Activated gamma-delta T cell treated with anti-CD3 and anti-CD28 coated beads, Interleukin-2, amount 50 U/mL, for 16 hours (primary cell): Measurements from ENCODE around the gene THAP3.
"Not testable (repeated sequence)": the region's sequence is repeated elsewhere in the genome, so short reads cannot be mapped to it uniquely, and the experiment has no call there.

ENCODE experiments used
- DNase-seq: peaks from one replicate; pipeline ENCODE4 v3.0.0-alpha.2; 2020; ENCODE audit warnings: low read depth

Gene THAP3

DNA sequence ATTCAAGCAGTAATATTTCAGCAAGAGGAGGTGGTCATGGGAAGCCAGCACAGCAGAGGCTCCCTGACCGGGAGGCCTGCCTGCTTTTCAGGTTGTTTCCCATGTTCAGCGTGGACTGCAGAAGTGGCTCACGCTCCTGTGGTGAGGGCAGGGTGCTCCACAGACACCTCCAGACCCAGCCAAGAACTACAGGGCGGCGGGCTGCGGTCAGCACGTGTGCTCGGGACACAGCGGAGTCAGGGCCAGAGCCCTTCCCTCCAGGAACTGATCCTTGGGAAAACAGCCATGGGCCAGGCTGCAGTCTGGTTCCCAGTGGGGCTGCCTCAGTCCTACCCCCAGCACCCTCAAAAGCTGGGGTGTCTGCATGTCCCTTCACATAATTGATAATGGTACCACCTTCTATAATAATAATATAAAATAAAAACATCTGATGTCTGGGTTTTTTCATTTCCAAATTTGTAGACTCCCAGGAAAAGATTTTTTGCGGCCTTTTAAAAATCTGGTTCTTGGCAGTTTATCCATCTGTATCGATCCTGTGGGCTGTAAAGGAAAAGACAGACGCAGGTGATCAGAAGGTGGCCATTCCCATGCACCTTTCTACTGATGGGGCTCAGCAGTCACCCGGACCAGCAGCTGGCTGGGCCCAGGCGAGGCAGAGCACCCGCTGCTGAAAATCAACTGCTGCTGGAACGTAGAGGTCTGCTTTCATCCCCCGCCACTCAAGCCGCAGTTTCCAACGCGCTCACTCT, 10.7 kb downstream of the THAP3 start:
- no peak for DNase-seq

DNA sequence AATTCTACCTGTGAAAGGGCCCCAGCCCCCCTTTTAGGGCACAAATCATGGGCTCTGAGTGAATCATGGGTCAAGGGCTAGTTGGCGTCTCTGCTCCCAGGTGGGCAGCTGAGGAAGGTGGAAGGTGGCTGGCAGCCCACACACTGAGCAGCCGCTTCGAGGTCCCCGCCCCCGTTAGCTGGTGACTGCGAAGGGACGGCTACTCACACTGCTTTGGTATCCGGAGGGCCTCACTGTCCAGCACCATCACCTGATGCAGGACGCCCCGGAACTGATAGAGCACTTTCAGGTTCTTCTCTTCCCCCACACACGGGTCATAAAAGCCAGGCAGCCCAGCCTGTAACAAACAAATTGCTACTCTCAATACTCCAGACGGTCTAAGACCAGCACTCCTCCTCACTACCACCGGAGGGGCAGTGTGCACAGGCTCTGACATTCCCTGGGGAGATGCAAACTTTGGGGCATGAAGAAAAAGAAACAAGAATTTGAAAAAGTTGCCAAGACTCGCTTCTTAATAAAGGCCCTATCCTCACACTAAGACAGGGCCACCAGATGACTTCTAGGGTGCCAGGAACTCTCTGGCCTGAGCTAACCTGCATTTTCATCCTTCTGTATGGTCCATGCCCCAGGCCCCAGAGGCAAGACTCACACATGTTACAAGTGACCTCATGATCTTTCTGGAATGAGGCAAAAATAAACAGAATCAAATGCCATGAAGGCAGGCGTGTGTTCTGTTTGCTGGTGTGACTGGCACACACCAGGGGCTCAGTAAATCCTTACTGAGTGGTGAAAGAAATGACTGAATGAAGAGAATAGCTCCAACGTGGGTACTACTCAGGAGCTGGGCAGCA, 11.5 kb downstream of the THAP3 start:
- DNase-seq, result no peak

DNA sequence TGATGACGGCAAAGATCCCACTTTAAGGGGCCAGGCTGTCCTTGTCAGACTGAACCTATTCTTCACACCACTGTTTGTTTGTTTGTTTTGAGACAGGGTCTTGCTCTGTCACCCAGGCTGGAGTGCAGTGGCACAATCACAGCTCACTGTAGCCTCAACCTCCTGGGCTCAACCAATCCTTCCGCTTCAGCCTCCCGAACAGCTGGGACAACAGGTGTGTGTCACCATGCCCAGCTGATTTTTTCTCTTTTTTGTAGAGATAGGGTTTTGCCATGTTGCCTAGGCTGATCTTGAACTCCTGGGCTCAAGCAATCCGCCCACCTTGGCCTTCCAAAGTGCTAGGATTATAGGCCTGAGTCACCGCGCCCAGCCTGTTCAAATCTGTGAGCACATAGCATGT, 12.1 kb downstream of the THAP3 start:
- DNase-seq, result not testable (repeated sequence)

DNA sequence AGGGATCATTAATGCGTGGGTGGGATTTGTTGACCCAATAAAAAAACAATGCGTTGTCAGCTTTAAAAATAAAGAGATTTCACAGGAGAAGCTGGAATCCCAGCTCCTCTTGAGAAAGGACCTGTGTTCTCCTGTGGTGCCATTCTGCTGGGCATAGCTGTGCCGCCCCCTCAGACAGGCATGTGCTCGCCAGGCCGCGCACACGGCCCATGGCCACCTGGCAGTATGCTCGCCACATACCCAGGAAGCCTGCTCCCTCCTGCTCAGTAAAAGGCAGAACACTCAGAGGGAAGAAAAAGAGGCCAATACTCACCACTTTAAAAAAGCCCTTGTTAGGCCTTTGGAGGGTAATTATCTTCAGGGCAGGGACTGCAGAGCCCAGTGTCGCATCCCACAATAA, 13.1 kb downstream of the THAP3 start:
- DNase-seq, result no peak

DNA sequence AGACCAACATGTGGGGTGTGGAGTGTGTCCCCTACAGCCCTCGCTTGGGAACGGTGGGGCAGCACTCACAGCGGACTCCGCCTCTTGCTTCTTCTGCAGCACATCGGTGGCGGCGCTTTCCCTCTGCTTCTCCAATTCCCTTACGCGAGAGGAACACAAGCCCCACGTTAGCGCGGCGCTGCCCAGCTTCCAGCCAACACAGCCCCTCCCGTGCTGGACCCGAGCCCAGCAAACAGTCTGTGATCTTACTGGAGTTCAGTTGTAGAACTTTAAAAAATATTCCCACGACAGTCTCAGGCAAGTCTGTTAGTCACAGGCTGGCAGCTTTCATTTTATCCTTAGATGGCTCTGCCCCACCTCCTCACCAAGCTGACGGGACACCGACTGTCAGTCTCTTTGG, 13.6 kb downstream of the THAP3 start:
- no peak for DNase-seq

DNA sequence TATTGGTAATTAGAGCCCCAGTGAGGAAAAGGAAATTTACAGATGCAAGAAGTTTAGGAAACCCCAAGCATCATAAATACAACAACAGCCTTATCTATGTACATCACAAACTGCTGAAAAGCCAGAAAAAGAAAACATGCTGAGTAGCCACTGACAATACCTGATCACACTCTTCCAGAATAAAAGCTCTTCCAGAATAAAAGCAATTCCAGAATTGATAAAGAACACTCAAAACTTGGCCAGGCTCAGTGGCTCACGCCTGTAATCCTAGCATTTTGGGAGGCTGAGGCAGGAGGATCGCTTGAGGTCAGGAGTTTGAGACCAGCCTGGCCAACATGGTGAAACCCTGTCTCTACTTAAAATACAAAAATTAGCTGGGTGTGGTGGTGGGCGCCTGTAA, 16.2 kb downstream of the THAP3 start:
- DNase-seq, result not testable (repeated sequence)

DNA sequence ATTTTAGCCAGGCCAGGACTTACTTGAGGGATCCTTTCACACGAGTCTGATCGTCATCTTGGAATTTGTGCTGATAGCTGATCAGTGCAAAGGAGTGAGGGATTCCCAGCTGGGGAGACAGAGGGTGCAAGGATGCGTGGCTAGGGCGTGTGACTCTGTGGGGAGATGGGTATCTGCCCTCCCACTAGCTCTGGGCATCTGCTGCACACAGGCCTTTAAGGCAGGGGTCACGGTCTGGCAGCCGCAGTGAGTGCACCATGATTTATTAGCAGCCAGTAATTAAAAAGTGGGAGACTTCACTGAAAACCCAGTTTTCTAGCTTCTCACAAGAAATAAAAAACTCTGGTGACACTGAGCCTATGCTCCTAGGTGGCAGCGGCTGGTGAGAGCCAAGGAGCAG, 20.4 kb downstream of the THAP3 start:
- DNase-seq, result no peak

DNA sequence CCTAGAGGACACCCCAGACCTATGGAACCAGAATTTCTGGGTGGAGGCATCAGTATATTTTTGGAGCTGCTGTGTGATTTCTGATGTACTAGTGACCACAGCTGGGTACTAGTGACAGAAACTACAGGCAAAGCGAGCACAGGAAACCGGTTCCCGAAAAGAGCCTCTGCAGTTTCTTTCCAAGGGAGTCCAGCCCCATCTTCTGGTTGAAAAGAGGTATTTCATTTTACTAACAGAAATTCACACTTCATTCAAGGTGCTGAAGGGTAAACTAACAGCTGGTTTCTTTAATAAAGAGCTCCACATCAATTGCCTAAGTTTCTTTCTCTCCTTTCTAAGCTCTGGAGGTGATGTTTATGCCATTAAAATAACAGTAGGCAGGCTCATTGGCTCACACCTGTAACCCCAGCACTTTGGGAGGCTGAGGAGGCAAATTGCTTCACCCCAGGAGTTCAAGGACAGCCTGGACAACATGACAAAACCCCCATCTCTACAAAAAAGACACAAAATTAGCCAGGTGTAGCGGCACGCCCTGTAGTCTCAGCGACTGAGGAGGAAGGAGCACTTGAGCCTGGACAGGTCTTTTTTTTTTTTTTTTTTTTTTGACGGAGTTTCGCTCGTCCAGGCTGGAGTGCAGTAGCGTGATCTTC, 22.0 kb downstream of the THAP3 start:
- DNase-seq, result no peak

DNA sequence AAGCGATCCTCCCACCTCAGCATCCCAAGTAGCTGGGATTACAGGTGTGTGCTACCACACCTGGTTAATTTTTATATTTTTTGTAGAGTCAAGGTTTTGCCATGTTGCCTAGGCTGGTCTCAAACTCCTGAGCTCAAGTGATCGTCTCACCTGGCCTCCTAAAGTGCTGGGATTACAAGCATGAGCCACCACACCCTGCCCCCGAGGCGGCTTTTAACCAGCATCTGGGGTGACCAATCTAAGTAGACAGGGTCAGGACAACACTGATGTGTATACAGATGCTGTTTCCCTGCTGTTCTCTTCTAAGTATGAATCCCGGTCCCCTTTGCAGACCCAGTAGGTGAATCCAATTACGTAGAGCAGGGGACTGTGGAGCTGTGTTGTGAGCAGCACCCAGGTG, 23.9 kb downstream of the THAP3 start:
- DNase-seq, result no peak

DNA sequence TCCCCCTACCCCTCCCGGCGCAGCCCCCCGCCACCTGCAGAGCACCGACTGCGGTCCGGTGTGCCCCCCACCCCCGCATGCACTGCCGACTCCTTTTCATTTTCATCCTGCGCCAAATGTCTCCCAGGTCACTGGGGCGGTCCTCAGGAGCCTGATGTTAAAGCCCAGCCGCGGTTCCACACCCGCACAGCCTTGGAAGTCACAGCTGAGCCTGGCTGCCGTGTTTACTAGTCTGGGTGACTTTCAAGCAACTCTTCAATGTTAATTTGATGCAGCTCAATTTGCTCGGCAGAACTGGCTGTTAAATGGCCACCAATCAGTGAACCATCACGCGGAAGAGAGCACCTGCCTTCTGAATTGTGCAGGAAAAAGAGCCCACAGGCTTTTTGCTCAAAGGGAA, 27.2 kb downstream of the THAP3 start:
- no peak for DNase-seq

DNA sequence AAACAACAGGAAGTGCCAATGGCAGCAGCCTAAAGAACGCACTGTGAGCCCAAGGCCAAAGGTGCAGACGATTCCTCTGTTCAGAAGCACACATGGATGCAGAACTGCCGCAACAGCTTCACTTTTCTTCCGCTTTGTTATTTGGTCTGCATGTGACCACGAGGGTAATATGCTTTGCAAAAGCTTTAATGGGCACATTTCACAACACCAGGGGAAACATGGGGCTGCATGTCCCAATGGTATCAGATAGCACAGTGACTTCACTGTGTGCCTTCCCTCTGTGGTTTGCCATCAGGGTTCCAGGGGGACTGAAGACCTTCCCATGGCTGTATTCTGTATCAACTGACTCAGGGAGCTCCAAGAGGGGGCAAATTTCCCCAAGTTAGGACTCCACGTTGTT, 28.3 kb downstream of the THAP3 start:
- DNase-seq, result no peak

DNA sequence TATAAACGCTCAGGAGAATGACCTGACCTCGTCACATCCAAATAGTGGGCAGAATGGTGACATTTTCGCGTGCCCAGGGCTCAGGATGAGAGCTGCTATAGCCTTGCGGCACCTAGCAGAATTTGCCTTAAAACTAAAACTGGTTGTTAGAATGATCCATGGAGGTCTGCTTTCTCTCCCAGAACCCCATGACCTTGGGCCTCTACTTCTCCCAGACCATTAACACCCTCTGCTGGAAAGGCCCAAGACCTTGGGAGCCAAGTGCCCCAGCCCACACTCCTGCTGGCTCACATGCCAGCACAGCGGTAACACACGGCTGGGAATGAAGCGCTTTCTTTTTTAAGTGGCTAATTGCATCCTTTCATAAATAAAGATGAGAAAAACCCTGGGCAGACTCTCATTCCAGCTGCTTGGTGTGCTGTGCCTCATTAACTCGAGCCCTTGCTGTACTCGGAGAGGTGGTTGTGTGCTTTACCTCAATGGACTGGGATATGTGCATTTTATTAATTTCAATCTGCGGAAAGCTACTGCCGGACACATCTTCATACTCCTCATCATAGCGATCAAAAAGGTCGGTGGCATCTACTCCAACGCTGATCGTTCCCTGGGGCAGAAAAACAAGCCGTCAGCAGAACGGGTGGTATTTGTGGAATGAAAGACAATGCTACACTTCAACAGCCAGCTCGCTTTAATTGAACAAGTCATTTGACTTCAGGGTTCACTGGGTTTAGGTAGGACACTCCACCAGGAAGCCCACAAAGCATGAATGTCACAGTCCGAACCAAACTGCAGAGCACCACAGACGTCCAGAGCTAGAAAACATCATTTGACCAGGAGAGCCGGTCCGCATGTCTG, 29.0 kb downstream of the THAP3 start:
- DNase-seq, result no peak

DNA sequence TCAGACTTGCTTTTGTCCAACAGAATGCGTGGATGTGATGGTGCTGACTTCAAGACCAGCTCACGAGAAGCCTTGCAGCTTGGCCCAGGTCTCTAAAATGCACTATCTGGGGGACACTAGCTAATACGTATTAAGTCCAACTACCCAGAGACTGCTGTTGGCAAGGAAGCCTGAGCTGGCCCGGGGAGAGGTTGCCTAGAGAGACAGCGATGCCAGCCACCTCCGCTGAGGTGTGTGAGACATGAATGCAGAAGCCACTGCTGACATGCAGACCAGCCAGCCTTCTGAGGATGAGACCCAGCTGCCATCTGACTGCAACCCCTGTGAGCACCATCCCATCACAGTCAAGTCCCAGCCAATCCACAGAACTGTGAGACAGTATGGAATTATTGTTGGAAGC, 32.5 kb downstream of the THAP3 start:
- DNase-seq, result no peak

DNA sequence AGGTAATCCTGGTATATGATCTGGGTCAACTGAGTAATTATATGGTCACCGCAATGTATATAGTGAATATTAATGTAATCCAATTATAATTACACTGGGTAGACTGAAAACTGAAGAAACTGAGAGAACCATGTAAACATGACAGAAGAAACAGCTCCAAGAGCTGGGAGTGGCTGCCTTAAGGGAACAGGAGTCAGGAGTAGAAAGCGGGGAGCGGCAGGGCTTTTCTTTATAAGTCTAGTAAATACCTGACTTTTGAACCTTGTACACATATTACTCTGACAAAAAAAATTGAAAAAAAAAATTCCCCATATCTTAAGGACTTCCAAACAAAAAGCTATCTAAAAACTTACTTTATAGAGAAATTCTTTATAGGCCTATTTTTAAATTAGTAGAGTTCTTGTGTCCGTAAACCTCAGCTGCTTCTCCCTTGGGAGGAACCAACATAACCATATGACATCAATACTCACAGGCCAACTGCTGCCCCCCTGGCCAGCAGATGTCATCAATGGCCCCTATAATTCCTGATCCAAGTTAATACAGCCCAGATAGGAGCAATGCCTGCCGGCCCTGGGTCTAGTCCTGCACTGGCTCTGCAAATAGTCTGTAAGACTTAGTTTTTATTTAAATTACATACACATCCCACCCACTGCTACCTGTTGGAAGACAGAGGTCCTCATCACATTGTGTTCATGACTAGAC, 33.8 kb downstream of the THAP3 start:
- DNase-seq, result no peak

DNA sequence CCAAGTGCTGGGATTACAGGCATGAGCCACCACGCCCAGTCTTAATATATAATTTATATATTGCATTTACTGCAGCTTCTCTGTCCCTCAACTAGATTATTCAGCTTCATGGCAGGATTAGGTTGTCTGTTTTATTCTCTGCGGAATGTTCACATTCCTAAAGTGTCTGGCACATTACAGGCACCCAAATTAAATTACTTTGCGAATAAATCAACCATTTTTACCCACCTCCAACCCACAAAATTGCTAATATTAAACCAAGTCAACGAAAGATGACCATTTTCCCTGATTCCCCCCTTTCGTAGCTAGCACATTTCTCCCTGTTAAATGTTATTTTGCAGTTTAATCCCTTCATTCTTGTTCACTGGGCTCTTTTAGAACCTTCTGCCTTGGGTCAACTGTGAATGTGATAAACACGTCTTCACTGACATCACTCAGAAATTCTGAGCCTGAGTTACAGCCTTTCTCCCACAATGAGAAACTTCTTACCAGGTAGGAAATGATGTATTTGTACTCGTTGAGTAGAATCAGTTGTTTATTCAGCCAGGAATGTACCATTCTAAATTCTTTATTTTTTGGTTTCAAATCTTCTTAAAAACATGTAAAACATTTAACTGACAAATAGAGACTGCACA, 35.9 kb downstream of the THAP3 start:
- no peak for DNase-seq

DNA sequence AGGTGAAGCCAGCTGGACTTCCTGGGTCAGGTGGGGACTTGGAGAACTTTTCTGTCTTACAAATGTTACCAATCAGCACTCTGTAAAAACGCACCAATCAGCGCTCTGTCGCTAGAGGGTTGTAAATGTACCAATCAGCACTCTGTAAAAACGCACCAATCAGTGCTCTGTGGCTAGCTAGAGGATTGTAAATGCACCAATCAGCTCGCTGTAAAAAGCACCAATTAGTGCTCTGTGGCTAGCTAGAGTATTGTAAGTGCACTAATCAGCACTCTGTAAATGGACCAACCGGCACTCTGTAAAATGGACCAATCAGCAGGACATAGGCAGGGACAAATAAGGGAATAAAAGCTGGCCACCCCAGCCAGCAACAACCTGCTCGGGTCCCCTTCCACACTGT, 37.8 kb downstream of the THAP3 start:
- DNase-seq, result not testable (repeated sequence)

DNA sequence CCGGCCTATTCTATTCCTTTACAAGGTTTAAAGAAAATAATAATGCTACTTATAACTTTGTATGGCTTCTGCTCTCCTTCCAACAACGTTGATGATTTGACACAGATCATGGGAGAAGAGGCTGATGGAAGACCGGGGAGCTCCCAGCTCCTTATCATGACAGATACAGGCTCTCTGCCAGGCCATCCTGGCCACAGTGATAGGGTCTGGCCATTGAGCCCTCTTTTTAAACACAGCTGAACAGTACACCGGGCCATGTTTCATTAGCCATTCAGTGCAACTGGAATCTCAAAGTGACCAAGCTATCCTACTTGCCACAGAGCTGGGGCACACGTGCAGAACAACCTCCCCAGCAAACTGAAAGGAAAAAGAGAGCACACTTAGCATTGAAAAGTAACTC, 42.0 kb downstream of the THAP3 start:
- DNase-seq, result no peak

DNA sequence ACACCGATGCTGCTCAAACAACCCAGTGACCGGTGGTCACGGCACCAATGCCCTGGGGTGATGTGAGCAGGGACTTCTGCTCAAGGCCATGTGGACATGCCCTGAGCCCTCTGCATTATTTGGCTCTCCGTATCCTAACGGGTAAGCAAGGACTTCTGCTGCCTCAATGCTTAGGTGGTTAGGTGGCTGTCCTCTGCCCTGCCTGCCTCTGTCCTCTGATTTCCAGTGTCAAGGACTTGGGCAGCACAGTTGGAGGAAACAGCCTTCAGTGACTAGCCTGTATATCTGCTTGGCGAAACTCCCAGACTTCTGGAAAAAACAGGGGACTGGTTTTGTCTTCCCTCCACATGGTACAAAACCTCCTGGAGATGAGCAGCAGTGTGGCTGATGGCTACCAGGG, 42.5 kb downstream of the THAP3 start:
- no peak for DNase-seq

DNA sequence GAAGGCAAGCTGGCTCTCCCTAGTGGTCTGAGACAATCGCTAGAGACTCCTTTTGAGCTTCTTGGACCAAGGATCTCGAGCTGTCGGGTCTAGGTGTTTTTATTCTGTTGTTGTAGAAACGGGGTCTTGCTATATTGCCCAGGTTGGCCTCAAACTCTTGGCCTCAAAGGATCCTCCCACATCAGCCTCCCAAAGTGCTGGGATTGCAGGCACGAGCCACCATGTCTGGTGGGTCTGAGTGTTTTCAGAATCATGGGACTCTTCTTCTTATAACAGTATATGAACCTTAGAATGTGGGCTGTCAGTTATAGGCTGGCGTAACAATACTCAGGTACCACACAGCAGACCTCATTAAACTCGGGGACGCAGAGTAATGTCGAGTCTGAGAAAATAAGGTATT, 43.8 kb downstream of the THAP3 start:
- no peak for DNase-seq

DNA sequence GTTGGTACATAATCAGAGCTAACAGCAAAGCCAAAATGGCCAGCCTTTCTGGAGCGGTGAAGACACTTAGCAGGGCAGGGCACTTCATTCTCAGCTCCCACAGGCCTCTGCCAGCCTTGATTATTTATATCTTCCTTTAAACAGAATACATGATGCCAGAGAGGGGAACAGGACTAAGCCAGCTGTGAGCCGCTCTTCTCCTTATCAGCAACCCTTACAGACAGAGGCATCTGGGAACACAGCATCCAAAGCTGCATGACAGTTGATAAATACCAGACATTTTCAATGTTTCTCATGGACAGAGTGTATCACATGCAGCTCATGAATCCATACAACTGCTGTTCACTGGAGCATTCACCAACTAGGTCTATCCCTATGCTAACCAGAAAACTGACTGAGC, 47.9 kb downstream of the THAP3 start:
- no peak for DNase-seq

DNA sequence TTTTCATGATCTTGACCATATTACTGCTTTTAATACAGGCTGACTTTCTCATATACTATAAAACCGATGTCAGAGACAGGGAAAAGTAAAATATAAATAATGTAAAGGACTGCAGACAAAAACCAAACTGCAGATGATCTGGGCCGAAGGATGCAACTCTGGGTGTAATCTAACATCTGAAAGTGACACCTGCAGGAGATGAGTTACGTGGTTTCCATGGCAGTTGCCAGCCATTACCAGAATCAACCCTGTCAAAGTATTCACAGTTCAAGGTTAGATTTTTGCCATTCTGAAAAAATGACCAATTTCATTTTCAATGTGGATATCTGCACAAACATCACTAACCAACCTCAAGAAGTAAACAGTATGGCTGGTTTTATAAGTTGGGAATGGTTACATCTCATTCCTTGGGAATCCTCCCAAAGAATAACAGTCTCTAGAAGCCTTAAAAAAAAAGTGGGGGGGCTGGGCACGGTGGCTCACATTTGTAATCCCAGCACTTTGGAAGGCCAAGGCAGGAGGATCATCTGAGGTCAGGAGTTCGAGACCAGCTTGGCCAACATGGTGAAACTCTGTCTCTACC, 49.2 kb downstream of the THAP3 start:
- no peak for DNase-seq
